DND-41 (cell line): Measurements from ENCODE around the gene TPD52L2.

Source experiments
- ATAC-seq: fragments of 200-7000 bp; cut with Tn5 transposase; 3 replicates; pipeline ENCODE4 v1.9.1; 2021; ENCODE audit warnings: low read depth; ENCODE audit not compliant: insufficient read depth
- DNase-seq: peaks from one replicate; pipeline ENCODE4 v3.0.0-alpha.2; 2020
- H2AFZ ChIP-seq: 2 replicates; pipeline ENCODE4 v1.6.0; 2012; ENCODE audit warnings: low read depth, low read length
- H3K27ac ChIP-seq: 2 replicates; pipeline ENCODE4 v1.5.1; 2012; ENCODE audit warnings: low read length, inconsistent platforms
- H3K27me3 ChIP-seq: fragments of 200-600 bp; sonication (generic); 2 replicates; pipeline ENCODE4 v1.6.0; 2012; ENCODE audit warnings: low read length, mild to moderate bottlenecking, inconsistent platforms; ENCODE audit not compliant: insufficient read depth, poor library complexity
- H3K36me3 ChIP-seq: 2 replicates; pipeline ENCODE4 v1.5.1; 2012; ENCODE audit warnings: low read length, inconsistent platforms; ENCODE audit not compliant: insufficient read depth
- H3K4me1 ChIP-seq: 2 replicates; pipeline ENCODE4 v1.5.1; 2012; ENCODE audit warnings: mild to moderate bottlenecking, low read length; ENCODE audit not compliant: insufficient read depth
- H3K4me2 ChIP-seq: 2 replicates; pipeline ENCODE4 v1.6.0; 2012; ENCODE audit warnings: mild to moderate bottlenecking, moderate library complexity, low read length, inconsistent platforms; ENCODE audit not compliant: insufficient read depth
- H3K4me3 ChIP-seq, 2 experiments: fragments of 200-600 bp in 1 of 2; shearing (Covaris generic) in 1 of 2; 2 replicates each; pipeline ENCODE4 v1.5.1; 2012 to 2016; ENCODE audit warnings: inconsistent platforms in 2 of 2, low read length in 2 of 2, mild to moderate bottlenecking in 2 of 2, low read depth in 1 of 2, moderate library complexity in 1 of 2
- H3K79me2 ChIP-seq: 2 replicates; pipeline ENCODE4 v1.6.0; 2012; ENCODE audit warnings: low read length, inconsistent platforms; ENCODE audit not compliant: insufficient read depth
- H3K9ac ChIP-seq: 2 replicates; pipeline ENCODE4 v1.6.0; 2012; ENCODE audit warnings: low read depth, mild to moderate bottlenecking, inconsistent platforms, low read length, moderate library complexity
- H3K9me3 ChIP-seq: 2 replicates; pipeline ENCODE4 v1.5.1; 2012; ENCODE audit warnings: low read length, moderate library complexity, mild to moderate bottlenecking, inconsistent platforms; ENCODE audit not compliant: insufficient read depth, severe bottlenecking
- H4K20me1 ChIP-seq: 2 replicates; pipeline ENCODE4 v1.6.0; 2012; ENCODE audit warnings: low read length; ENCODE audit not compliant: insufficient read depth
- CTCF ChIP-seq: IDR thresholded peaks from 2 replicates; pipeline ENCODE4 v1.5.1; 2012; ENCODE audit warnings: borderline replicate concordance, low read length, moderate library complexity, mild to moderate bottlenecking; ENCODE audit not compliant: poor library complexity, severe bottlenecking; ENCODE audit errors: extremely low read depth
- EZH2 ChIP-seq: IDR thresholded peaks from 3 replicates; pipeline ENCODE4 v1.6.1; 2012; ENCODE audit warnings: borderline replicate concordance, low read depth, mild to moderate bottlenecking, moderate library complexity, low read length, inconsistent platforms; ENCODE audit not compliant: severe bottlenecking

The TPD52L2 gene

GRCh38 chr20:63833776-63834490 is 31.1 kb upstream of the TPD52L2 start:
- no peaks in the 10 kb centered on the region for H3K9me3 ChIP-seq
- no peaks in the 10 kb centered on the region for H3K4me1 ChIP-seq
- no peak overlapping the region for H2AFZ ChIP-seq
- H3K27ac ChIP-seq, result no peak overlapping the region
- no peak overlapping the region for H3K4me2 ChIP-seq
- H3K4me3 ChIP-seq, result no peak overlapping the region
- no peaks in the 10 kb centered on the region for H3K27me3 ChIP-seq
- no peak for ATAC-seq
- no peaks in the 10 kb centered on the region for H3K79me2 ChIP-seq
- H4K20me1 ChIP-seq, result peaks cover 10% of the 10 kb centered on the region
- TF ChIP-seq EZH2, result no peak
- TF ChIP-seq CTCF, result no peak
- H3K9ac ChIP-seq, result no peak overlapping the region
- no peaks in the 10 kb centered on the region for H3K36me3 ChIP-seq
- DNase-seq, result no peak

GRCh38 chr20:63834491-63834880 is 30.6 kb upstream of the TPD52L2 start:
- H2AFZ ChIP-seq, result no peak overlapping the region
- no peak overlapping the region for H3K9ac ChIP-seq
- H3K4me2 ChIP-seq, result no peak overlapping the region
- H4K20me1 ChIP-seq, result peaks cover 9% of the 10 kb centered on the region
- no peaks in the 10 kb centered on the region for H3K79me2 ChIP-seq
- ATAC-seq (no peak), DNase-seq (no peak)
- H3K4me3 ChIP-seq, result no peak overlapping the region
- H3K4me1 ChIP-seq, result no peaks in the 10 kb centered on the region
- H3K36me3 ChIP-seq, result no peaks in the 10 kb centered on the region
- H3K9me3 ChIP-seq, result no peaks in the 10 kb centered on the region
- no peak overlapping the region for H3K27ac ChIP-seq
- no peaks in the 10 kb centered on the region for H3K27me3 ChIP-seq
- TF ChIP-seq CTCF (no peak), EZH2 (no peak)

GRCh38 chr20:63835021-63835858 is 29.8 kb upstream of the TPD52L2 start:
- Histone ChIP-seq H3K36me3 (no peaks in the 10 kb centered on the region), H3K27me3 (no peaks in the 10 kb centered on the region), H3K27ac (no peak overlapping the region), H3K4me2 (no peak overlapping the region), H3K9ac (no peak overlapping the region), H3K4me1 (no peaks in the 10 kb centered on the region), H2AFZ (no peak overlapping the region), H4K20me1 (peaks cover 6% of the 10 kb centered on the region), H3K4me3 (no peak overlapping the region), H3K79me2 (no peaks in the 10 kb centered on the region), H3K9me3 (no peaks in the 10 kb centered on the region)
- DNase-seq (no peak), ATAC-seq (no peak)
- TF ChIP-seq CTCF (no peak), EZH2 (no peak)
